SU-DHL-6 (cell line): Measurements from ENCODE around the gene AGPAT3.

Experiments used
- H2AFZ ChIP-seq: fragments of 200-600 bp; sonication (generic); 2 replicates; pipeline ENCODE4 v1.6.1; 2014; ENCODE audit warnings: low read depth, mild to moderate bottlenecking, moderate library complexity, mixed read lengths, antibody characterized with exemption, low read length; ENCODE audit not compliant: severe bottlenecking
- H3F3A ChIP-seq: fragments of 200-600 bp; shearing (Covaris generic); 2 replicates; pipeline ENCODE4 v1.6.0; 2016; ENCODE audit warnings: antibody characterized with exemption, mild to moderate bottlenecking; ENCODE audit not compliant: insufficient read depth
- H3K27ac ChIP-seq: fragments of 200-600 bp; sonication (generic); 2 replicates; pipeline ENCODE4 v1.5.1; 2016; ENCODE audit warnings: low read depth, mild to moderate bottlenecking, low read length, moderate library complexity, mixed read lengths
- H3K27me3 ChIP-seq: fragments of 200-600 bp; sonication (generic), shearing (Covaris generic); 2 replicates; pipeline ENCODE4 v1.6.0; 2014; ENCODE audit warnings: mild to moderate bottlenecking, low read length
- H3K36me3 ChIP-seq: fragments of 200-600 bp; sonication (generic); 2 replicates; pipeline ENCODE4 v1.6.1; 2014; ENCODE audit warnings: mild to moderate bottlenecking, low read length, mixed read lengths
- H3K4me2 ChIP-seq: fragments of 300-600, 200-600 bp; shearing (Covaris generic), sonication (generic); 2 replicates; pipeline ENCODE4 v1.6.0; 2014; ENCODE audit warnings: low read length, low read depth, mild to moderate bottlenecking; ENCODE audit not compliant: poor library complexity, severe bottlenecking
- H3K4me3 ChIP-seq: fragments of 200-600 bp; sonication (generic); 2 replicates; pipeline ENCODE4 v1.5.1; 2014; ENCODE audit warnings: antibody characterized with exemption, low read length, mild to moderate bottlenecking, mixed read lengths; ENCODE audit not compliant: insufficient read depth, poor library complexity, severe bottlenecking
- H3K79me2 ChIP-seq: fragments of 200-600 bp; sonication (generic); 2 replicates; pipeline ENCODE4 v1.6.1; 2014; ENCODE audit warnings: mild to moderate bottlenecking, low read length, moderate library complexity; ENCODE audit not compliant: insufficient read depth
- H3K9ac ChIP-seq: fragments of 200-600 bp; sonication (generic); 2 replicates; pipeline ENCODE4 v1.7.0; 2014; ENCODE audit warnings: mild to moderate bottlenecking, low read length
- H3K9me2 ChIP-seq: fragments of 200-600 bp; sonication (generic); replicated peaks from 2 replicates; pipeline ENCODE4 v1.6.1; 2014; ENCODE audit warnings: low read length; ENCODE audit not compliant: insufficient read depth
- H3K9me3 ChIP-seq: fragments of 200-600 bp; sonication (generic); 2 replicates; pipeline ENCODE4 v1.6.1; 2014; ENCODE audit warnings: low read length, mixed read lengths; ENCODE audit not compliant: insufficient read depth
- H4K20me1 ChIP-seq: fragments of 200-600 bp; sonication (generic); 2 replicates; pipeline ENCODE4 v1.6.1; 2014; ENCODE audit warnings: low read depth, mild to moderate bottlenecking, antibody characterized with exemption, low read length, moderate library complexity, mixed read lengths
- EZH2phosphoT487 ChIP-seq: fragments of 200-600 bp; sonication (generic), shearing (Covaris generic); conservative IDR thresholded peaks from 2 replicates; pipeline ENCODE4 v1.6.1; 2018; ENCODE audit warnings: mild to moderate bottlenecking, antibody characterized with exemption, low read length, moderate library complexity, mixed read lengths
- TF ChIP-seq, protein P1 (sequence below): fragments of 200-600 bp; sonication (generic); IDR thresholded peaks from one replicate; pipeline ENCODE4 v1.5.1; 2017; ENCODE audit warnings: antibody characterized with exemption, mild to moderate bottlenecking, low read length, moderate library complexity; ENCODE audit not compliant: insufficient read depth, poor library complexity, severe bottlenecking

Gene AGPAT3

DNA sequence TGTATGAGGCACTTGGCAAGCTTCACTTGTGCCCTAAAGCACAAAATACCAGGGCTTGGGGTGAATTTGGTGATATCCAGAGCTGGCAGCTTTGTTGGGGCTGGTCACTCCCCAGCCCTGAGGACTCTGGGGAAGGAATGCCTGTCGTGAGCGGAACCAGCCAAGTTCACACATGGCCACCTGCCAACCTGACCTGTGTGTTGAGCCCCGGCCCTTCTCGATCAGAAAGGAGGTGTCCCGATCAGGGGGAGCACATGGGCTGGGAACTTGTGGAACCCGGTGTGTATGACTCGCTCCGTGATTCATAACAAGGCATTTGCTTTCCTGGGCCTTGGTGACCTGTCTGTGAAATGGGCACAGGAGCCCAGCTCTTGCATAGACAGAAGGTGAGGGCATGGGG, 43.1 kb downstream of the AGPAT3 start:
- no peaks in the 10 kb centered on the region for H3K9me2 ChIP-seq
- H3K79me2 ChIP-seq, result no peaks in the 10 kb centered on the region
- no peak overlapping the region for H3K9ac ChIP-seq
- TF ChIP-seq, protein P1, sequence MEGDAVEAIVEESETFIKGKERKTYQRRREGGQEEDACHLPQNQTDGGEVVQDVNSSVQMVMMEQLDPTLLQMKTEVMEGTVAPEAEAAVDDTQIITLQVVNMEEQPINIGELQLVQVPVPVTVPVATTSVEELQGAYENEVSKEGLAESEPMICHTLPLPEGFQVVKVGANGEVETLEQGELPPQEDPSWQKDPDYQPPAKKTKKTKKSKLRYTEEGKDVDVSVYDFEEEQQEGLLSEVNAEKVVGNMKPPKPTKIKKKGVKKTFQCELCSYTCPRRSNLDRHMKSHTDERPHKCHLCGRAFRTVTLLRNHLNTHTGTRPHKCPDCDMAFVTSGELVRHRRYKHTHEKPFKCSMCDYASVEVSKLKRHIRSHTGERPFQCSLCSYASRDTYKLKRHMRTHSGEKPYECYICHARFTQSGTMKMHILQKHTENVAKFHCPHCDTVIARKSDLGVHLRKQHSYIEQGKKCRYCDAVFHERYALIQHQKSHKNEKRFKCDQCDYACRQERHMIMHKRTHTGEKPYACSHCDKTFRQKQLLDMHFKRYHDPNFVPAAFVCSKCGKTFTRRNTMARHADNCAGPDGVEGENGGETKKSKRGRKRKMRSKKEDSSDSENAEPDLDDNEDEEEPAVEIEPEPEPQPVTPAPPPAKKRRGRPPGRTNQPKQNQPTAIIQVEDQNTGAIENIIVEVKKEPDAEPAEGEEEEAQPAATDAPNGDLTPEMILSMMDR, result no peak
- TF ChIP-seq EZH2phosphoT487, result no peak
- H3K4me3 ChIP-seq, result no peak overlapping the region
- no peaks in the 10 kb centered on the region for H3K36me3 ChIP-seq
- no peaks in the 10 kb centered on the region for H3F3A ChIP-seq
- H3K27ac ChIP-seq, result no peak overlapping the region
- H4K20me1 ChIP-seq, result no peaks in the 10 kb centered on the region
- no peak overlapping the region for H2AFZ ChIP-seq
- no peak overlapping the region for H3K4me2 ChIP-seq
- H3K27me3 ChIP-seq, result no peaks in the 10 kb centered on the region
- no peaks in the 10 kb centered on the region for H3K9me3 ChIP-seq

DNA sequence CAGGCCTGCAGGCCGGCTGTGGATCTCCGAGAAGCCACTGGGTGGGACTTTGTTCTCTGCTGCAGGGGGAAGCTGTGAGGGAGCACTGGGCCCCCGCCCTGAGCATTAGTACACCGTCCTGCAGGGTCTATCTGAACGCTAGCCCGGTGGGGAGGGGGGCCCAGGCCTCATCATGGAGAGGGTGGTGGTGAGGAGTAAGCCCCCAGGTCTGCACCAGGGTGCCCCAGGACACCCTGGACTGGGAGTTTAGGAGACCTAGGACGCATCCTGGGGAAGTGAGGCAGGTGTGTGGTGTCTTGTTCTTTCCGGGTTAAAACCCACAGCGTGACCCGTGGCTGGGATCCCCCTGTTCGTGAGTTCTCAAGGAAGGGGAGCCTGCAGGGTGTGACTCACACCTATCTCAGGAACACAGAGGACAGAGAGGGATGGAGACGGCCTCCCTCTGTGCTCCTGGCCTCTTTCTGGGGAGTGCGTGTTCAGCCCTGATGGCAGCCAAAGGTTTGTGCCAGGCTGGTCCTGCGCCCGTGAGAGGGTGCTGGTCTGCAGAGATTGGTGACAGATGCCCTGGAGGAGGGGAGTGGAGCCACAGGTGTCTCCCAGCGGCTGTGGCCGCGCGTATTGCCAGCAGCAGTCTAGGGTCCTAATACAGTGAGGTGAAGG, 44.8 kb downstream of the AGPAT3 start:
- Histone ChIP-seq H3K4me2 (no peak overlapping the region), H3K9me2 (no peaks in the 10 kb centered on the region), H3K79me2 (no peaks in the 10 kb centered on the region), H3K9me3 (no peaks in the 10 kb centered on the region), H3K36me3 (no peaks in the 10 kb centered on the region), H4K20me1 (no peaks in the 10 kb centered on the region), H3F3A (no peaks in the 10 kb centered on the region), H3K27ac (no peak overlapping the region), H3K9ac (no peak overlapping the region), H3K4me3 (no peak overlapping the region), H2AFZ (no peak overlapping the region), H3K27me3 (no peaks in the 10 kb centered on the region)
- TF ChIP-seq EZH2phosphoT487, result no peak
- TF ChIP-seq, protein P1, result no peak

DNA sequence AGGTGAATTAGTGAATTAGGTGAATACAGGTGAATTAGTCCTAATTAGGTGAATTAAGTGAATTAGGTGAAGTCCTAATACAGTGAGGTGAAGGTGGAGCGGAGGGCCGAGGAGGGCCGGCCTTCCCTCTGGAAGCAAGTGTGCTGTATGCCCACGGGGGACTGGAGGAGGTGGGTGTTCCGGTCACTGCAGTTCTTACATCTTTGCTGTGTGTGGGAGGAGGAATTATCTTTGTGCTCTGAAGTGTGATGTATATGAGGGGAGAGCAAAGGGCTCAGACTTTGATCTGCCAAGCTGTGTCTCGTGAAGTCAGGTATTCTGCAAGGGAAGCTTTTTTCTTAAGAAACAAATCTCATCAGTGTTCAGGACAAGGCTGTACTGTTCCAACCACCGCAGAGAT, 45.4 kb downstream of the AGPAT3 start:
- TF ChIP-seq, protein P1, result no peak
- no peak for TF ChIP-seq EZH2phosphoT487
- Histone ChIP-seq H2AFZ (no peak overlapping the region), H3K79me2 (no peaks in the 10 kb centered on the region), H3K36me3 (no peaks in the 10 kb centered on the region), H3K27me3 (no peaks in the 10 kb centered on the region), H3K4me2 (no peak overlapping the region), H3K27ac (no peak overlapping the region), H3K9me3 (no peaks in the 10 kb centered on the region), H3K4me3 (no peak overlapping the region), H3F3A (no peaks in the 10 kb centered on the region), H3K9me2 (no peaks in the 10 kb centered on the region), H3K9ac (no peak overlapping the region), H4K20me1 (no peaks in the 10 kb centered on the region)
